ENCODE results near the gene GPC4.

GPC4 gene

GRCh38 chrX:133402042-133402453 is 13.2 kb downstream of the GPC4 start:
- no peak for DNase-seq (ENCODE audit: low spot score)
- TF ChIP-seq, protein P1, sequence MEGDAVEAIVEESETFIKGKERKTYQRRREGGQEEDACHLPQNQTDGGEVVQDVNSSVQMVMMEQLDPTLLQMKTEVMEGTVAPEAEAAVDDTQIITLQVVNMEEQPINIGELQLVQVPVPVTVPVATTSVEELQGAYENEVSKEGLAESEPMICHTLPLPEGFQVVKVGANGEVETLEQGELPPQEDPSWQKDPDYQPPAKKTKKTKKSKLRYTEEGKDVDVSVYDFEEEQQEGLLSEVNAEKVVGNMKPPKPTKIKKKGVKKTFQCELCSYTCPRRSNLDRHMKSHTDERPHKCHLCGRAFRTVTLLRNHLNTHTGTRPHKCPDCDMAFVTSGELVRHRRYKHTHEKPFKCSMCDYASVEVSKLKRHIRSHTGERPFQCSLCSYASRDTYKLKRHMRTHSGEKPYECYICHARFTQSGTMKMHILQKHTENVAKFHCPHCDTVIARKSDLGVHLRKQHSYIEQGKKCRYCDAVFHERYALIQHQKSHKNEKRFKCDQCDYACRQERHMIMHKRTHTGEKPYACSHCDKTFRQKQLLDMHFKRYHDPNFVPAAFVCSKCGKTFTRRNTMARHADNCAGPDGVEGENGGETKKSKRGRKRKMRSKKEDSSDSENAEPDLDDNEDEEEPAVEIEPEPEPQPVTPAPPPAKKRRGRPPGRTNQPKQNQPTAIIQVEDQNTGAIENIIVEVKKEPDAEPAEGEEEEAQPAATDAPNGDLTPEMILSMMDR (conservative IDR thresholded peaks at IDR 0.05; ENCODE audit: low read depth), result no peak
- no peak overlapping the region for H3K27ac ChIP-seq
- CTCF ChIA-PET, result no interaction called here
- POLR2A ChIA-PET (ENCODE audit: low non-redundant PET), result no interaction called here

- no peak for DNase-seq (ENCODE audit: low spot score)
- CTCF ChIA-PET, result no interaction called here
- POLR2A ChIA-PET (ENCODE audit: low non-redundant PET), result no interaction called here
- TF ChIP-seq, protein P1 (conservative IDR thresholded peaks at IDR 0.05; ENCODE audit: low read depth), result no peak
- H3K27ac ChIP-seq, result no peak overlapping the region
These were observed 13.8 kb downstream of the GPC4 start for GRCh38 chrX:133401536-133401935.

DNA sequence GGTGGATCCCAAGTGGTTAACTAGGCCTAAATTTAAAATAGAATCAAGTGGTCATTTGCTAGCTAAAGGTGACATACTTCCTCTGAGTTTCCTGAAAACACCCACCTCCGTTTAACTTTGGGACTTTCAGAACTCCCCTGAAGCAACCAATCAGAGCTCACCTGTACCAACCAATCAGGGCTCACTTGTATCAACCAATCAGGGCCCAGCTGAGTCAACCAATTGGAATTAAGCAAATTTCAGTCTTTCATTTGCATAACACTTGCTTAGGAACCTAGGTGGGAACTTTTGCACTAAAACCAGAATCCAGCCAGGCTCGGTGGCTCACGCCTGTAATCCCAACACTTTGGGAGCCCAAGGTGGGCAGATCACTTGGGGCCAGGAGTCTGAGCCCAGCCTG is 15.9 kb downstream of the GPC4 start:
- ChIA-PET POLR2A (ENCODE audit: low non-redundant PET) (no interaction called here), CTCF (no interaction called here)
- no peak overlapping the region for H3K27ac ChIP-seq
- no peak for DNase-seq (ENCODE audit: low spot score)
- TF ChIP-seq, protein P1 (conservative IDR thresholded peaks at IDR 0.05; ENCODE audit: low read depth), result no peak

DNA sequence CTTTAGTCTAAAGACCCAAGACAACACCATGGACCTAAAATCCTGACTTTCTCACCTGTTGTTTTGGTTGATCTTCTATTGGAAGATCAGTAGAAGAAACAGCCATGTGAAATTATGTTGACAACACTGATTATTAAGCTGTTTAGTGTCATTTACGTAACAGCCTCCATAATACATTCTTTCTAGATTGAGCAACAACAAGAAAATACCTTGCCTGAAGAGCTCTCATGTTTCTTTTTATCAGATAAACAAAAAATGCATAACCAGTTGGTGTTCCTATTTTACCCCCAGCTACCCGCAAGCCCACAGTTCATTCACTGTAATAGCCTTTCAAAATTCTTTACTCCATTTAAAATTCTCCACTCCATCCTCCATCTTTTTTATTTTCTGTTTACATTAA is 20.5 kb downstream of the GPC4 start:
- CTCF ChIA-PET, result interaction anchor here (0.7 kb wide), 1 partner anchor 969 kb away, joined by 3 read pairs; no protein-coding TSS in a partner anchor
- TF ChIP-seq, protein P1 (conservative IDR thresholded peaks at IDR 0.05; ENCODE audit: low read depth), result no peak

DNA sequence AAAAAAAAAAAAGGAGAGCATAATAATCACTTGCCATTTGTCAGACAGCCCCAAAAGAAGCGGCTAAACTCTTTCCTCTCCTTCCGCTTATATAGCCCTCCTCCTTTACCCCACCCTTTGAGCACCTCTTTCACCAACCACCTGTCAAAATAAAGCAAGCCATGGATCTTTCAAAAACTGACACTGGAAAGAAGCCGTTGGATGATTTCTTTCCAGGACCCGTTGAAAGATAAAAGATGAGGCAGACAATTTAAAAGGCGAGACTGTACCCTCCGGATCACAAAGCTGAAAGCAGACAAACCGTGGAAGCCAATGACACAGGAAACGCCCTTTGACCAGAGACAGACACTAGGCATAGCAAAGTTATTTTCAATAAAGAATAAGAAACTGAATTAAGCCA is 22.6 kb downstream of the GPC4 start:
- DNase-seq (ENCODE audit: low spot score), result no peak
- H3K27ac ChIP-seq, result no peak overlapping the region
- ChIA-PET POLR2A (ENCODE audit: low non-redundant PET) (no interaction called here), CTCF (no interaction called here)
- TF ChIP-seq, protein P1 (conservative IDR thresholded peaks at IDR 0.05; ENCODE audit: low read depth), result no peak

More for the DNA sequence above, 20.5 kb downstream of the GPC4 start:
- POLR2A ChIA-PET (ENCODE audit: low non-redundant PET), result no interaction called here
- no peak for DNase-seq (ENCODE audit: low spot score)
- no peak overlapping the region for H3K27ac ChIP-seq

DNA sequence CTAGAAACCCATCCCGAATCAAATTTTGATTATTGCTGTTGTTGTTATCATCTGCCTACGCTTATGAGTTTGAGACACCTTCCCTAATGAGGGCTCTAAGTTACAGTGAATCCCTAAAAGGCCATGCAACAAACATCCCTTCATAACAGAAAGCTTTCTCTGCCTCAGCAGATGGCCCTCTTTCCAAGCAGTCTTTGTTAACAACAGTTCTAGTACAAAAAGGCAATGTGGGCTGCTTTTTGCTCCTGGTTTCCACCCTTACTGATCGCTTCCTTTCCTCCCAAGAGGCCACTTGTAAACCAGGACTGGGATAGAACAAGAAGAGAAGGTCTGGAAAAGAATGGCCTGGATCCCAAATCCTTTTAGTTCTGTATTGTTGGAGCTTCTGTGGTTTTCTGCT is 24.2 kb downstream of the GPC4 start:
- ChIA-PET POLR2A (ENCODE audit: low non-redundant PET) (no interaction called here), CTCF (interaction anchor here (0.6 kb wide), 1 partner anchor 383 kb away, joined by 3 read pairs; no protein-coding TSS in a partner anchor)
- DNase-seq (ENCODE audit: low spot score), result no peak
- no peak overlapping the region for H3K27ac ChIP-seq
- TF ChIP-seq, protein P1 (conservative IDR thresholded peaks at IDR 0.05; ENCODE audit: low read depth), result no peak

DNA sequence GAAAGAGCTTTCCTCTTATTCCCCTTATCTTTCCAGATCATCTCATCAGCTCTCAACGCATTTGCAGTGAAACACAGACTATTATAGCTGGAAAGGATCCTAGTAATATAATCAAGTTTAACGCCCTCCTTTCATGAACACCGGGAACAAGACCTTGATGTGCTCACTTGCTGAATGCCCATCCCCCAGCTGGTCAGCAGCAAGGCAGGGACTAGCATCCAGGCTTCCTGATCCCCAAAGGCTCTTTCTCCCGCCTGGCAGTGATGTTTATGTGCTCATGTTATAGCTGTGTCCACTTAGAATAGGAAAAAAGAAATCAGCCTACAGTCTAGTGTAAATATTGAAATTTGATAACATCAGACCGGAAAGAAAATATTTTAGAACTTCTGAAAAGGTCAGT is 24.6 kb downstream of the GPC4 start:
- H3K27ac ChIP-seq, result no peak overlapping the region
- ChIA-PET CTCF (interaction anchor here (0.5 to 1.1 kb wide), 3 partner anchors 56 to 382 kb away, joined by 3 read pairs; no protein-coding TSS in a partner anchor), POLR2A (ENCODE audit: low non-redundant PET) (no interaction called here)
- TF ChIP-seq, protein P1 (conservative IDR thresholded peaks at IDR 0.05; ENCODE audit: low read depth), result no peak
- no peak for DNase-seq (ENCODE audit: low spot score)
